ENCODE data around the gene NYAP1. TPM values are rescaled to one million over a fixed set of nuclear protein-coding genes. Genes with fewer than 3 reads are reported as not detected.
A peak's percentile ranks its signal among the peaks of the same experiment; 100 is the strongest.

Gene NYAP1
- total and polyA plus RNA-seq, 7 donors = 0.23 to 1.6 (median 1.4) TPM; not detected in 1

DNA sequence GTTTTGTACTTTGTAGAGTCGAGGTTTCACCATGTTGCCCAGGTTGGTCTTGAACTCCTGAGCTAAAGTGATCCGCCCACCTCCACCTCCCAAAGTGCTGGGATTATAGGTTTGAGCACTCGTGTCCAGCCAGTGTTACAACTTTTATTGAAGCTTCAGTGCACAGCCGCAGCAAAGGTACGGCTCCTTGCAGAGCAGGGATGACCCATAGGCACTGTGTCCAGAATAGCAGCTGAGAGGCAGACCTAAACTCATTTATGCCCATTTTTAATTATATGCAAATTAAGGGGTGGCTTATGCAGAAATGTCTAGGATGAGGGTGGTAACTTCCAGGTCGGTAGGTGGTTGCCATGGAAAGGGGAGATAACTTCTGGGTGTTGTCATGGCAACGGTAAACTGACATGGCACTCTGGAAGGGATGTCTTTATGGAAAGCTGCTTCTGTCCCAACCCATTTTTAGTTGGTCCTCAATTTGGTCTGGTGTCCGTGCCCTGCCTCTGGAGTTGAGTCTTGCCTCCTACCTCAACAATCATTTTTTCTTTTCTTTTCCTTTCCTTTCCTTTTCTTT is 22.7 kb downstream of the NYAP1 start:
- DNase-seq = no peak
- H3K27me3 ChIP-seq = peaks cover 0 to 6% (median 0%) of the 10 kb centered on the region in 3 donors
- no peak for TF ChIP-seq CTCF (IDR thresholded peaks at IDR 0.05)
- no peak for TF ChIP-seq POLR2A (IDR thresholded peaks at IDR 0.05)
- no peak for TF ChIP-seq EP300 (IDR thresholded peaks at IDR 0.05)
- no peak for TF ChIP-seq POLR2AphosphoS5 (IDR thresholded peaks at IDR 0.05)
- no peak overlapping the region for H3K4me3 ChIP-seq
- no peaks in the 10 kb centered on the region for H3K9me3 ChIP-seq
- H3K36me3 ChIP-seq = no peaks in the 10 kb centered on the region
- H3K4me1 ChIP-seq = no peaks in the 10 kb centered on the region
- intact Hi-C loops (cut with DNase I) = no loop called here
- WGBS, 2 donors = 60 to 70% methylated on average over 8 of the region's 8 CpGs
- H3K27ac ChIP-seq = no peak overlapping the region

GRCh38 chr7:100509231-100509630 is 25.5 kb downstream of the NYAP1 start:
- Histone ChIP-seq H3K4me1 (no peaks in the 10 kb centered on the region), H3K4me3 (no peak overlapping the region), H3K27ac (no peak overlapping the region), H3K9me3 (no peaks in the 10 kb centered on the region), H3K27me3 (peaks cover 0 to 6% (median 0%) of the 10 kb centered on the region in 3 donors), H3K36me3 (no peaks in the 10 kb centered on the region)
- TF ChIP-seq CTCF (IDR thresholded peaks at IDR 0.05) = no peak
- no peak for TF ChIP-seq POLR2AphosphoS5 (IDR thresholded peaks at IDR 0.05)
- no peak for TF ChIP-seq POLR2A (IDR thresholded peaks at IDR 0.05)
- TF ChIP-seq EP300 (IDR thresholded peaks at IDR 0.05) = no peak
- WGBS, 2 donors = 81 to 89% methylated on average over 15 of the region's 15 CpGs
- peak; percentile 77 for DNase-seq
- intact Hi-C loops (cut with DNase I) = no loop called here

DNA sequence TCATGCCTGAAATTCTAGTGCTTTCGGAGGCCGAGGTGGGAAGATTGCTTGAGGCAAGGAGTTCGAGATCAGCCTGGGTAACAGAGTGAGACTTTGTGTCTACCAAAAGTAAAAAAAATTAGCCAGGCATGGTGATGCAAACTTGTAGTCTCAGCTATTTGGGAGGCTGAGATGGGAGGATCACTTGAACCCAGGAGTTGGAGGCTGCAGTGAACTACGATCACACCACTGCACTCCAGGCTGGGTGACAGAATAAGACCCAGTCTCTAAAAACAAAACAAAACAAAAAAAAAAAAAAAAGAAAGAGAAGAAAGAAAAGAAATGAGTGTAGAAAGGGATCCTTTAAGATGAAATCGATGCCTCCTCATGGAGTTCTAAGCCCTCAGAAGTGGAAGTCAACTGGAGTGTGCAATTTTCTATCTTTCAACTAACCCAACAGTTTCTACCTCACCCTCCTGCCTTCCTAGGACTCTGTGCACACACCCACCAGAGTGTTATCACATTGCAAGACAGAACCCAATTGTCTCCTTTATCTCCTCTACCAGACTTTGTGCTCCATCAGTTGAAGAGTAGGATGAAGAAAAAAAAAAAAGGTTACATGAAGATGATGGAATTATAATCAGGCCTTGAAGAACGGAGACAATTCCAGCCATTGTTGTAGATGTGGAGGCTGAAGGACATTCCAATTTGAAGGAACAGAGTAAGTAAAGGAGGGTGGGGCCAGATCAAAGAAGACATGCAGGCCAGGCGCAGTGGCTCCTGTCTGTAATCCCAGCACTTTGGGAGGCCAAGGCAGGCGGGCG is 26.9 kb downstream of the NYAP1 start:
- peaks cover 0 to 6% (median 0%) of the 10 kb centered on the region in 3 donors for H3K27me3 ChIP-seq
- no peaks in the 10 kb centered on the region for H3K9me3 ChIP-seq
- H3K36me3 ChIP-seq = no peaks in the 10 kb centered on the region
- TF ChIP-seq POLR2AphosphoS5 (IDR thresholded peaks at IDR 0.05) (no peak), EP300 (IDR thresholded peaks at IDR 0.05) (no peak), CTCF (IDR thresholded peaks at IDR 0.05) (no peak), POLR2A (IDR thresholded peaks at IDR 0.05) (no peak)
- no peak for DNase-seq
- H3K4me3 ChIP-seq = no peak overlapping the region
- WGBS, 2 donors = 68 to 88% methylated on average over 9 of the region's 9 CpGs
- peaks cover 0 to 2% (median 0%) of the 10 kb centered on the region in 4 donors for H3K4me1 ChIP-seq
- H3K27ac ChIP-seq = no peak overlapping the region
- intact Hi-C loops (cut with DNase I) = no loop called here

DNA sequence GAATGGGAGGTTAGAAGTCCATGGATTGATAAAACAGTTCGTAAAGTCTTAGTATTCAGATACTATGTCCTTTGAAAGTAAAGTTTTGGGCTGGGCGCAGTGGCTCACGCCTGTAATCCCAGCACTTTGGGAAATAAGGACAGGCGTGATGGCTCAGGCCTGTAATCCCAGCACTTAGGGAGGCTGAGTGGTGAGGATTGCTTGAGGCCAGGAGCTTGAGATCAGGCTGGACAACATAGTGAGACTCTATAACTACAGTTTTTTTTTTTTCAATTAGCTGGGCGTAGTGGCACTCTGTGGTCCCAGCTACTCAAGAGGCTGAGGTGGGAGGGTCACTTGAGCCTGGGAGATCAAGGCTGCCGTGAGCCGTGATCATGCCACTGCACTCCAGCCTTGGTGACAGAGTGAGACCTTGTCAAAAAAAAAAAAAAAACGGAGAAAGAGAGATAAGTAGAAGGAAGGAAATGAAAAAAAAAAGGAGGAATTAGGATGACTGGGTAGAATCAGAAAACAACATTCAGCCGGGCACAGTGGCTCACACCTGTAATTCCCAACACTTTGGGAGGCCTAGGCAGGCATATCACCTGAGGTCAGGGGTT is 29.6 kb downstream of the NYAP1 start:
- intact Hi-C loops (cut with DNase I) = no loop called here
- Histone ChIP-seq H3K36me3 (no peaks in the 10 kb centered on the region), H3K27ac (no peak overlapping the region), H3K9me3 (no peaks in the 10 kb centered on the region), H3K4me1 (peaks cover 0 to 6% (median 0%) of the 10 kb centered on the region in 4 donors), H3K4me3 (no peak overlapping the region), H3K27me3 (peaks cover 0 to 6% (median 0%) of the 10 kb centered on the region in 3 donors)
- WGBS, 2 donors = 85% methylated on average over 9 of the region's 9 CpGs
- TF ChIP-seq POLR2AphosphoS5 (IDR thresholded peaks at IDR 0.05) = no peak
- no peak for TF ChIP-seq EP300 (IDR thresholded peaks at IDR 0.05)
- TF ChIP-seq POLR2A (IDR thresholded peaks at IDR 0.05) = no peak
- TF ChIP-seq CTCF (IDR thresholded peaks at IDR 0.05) = no peak
- no peak for DNase-seq

Measured in sigmoid colon (tissue), 7 donors.